Neural crest cell (in vitro differentiated cells): ENCODE results near the gene TMEM39A. TPM values are rescaled to one million over a fixed set of nuclear protein-coding genes. Genes with fewer than 3 reads are reported as not detected.

Experiments used
- DNase-seq: peaks from one replicate; pipeline ENCODE4 v3.0.0; 2021; ENCODE audit warnings: low read depth, mixed read lengths, low spot score
- H3K27ac Mint-ChIP-seq: one replicate; pipeline ENCODE4 v1.8.0; 2021; ENCODE audit warnings: mild to moderate bottlenecking, mixed read lengths; ENCODE audit not compliant: unreplicated experiment
- H3K27me3 Mint-ChIP-seq: 2 replicates; pipeline ENCODE4 v1.8.0; 2021; ENCODE audit warnings: low read depth, mild to moderate bottlenecking, mixed read lengths
- H3K36me3 Mint-ChIP-seq: 2 replicates; pipeline ENCODE4 v1.8.0; 2021; ENCODE audit warnings: low read depth, mild to moderate bottlenecking, mixed read lengths
- H3K4me1 Mint-ChIP-seq: 2 replicates; pipeline ENCODE4 v1.8.0; 2021; ENCODE audit warnings: mixed read lengths
- H3K4me3 Mint-ChIP-seq: one replicate; pipeline ENCODE4 v1.8.0; 2021; ENCODE audit warnings: mild to moderate bottlenecking, mixed read lengths
- H3K9me3 Mint-ChIP-seq: 2 replicates; pipeline ENCODE4 v1.8.0; 2021; ENCODE audit warnings: mixed read lengths
- CTCF ChIP-seq: fragments of 200-600 bp; sonication (generic); conservative IDR thresholded peaks from 2 replicates; pipeline ENCODE4 v1.5.0; 2021; ENCODE audit warnings: antibody characterized with exemption, mild to moderate bottlenecking
- long read RNA-seq: library from polyadenylated mRNA; unstranded; transcript quantifications from one replicate; pipeline ENCODE4 v2.0.0, GENCODE V29; 2020
- total RNA-seq: library from RNA; stranded (reverse); gene quantifications from 2 replicates; pipeline ENCODE4 v1.2.1, GENCODE V29; 2021

The TMEM39A gene
- 36.1 and 43.9 TPM in 2 replicates for total RNA-seq
- long read RNA-seq, full-length matches to known transcripts = 36 of 73 reads
- long read RNA-seq, partial matches to known transcripts = 14 of 73 reads
- long read RNA-seq, other reads (novel, unspliced or antisense) = 23 of 73 reads

GRCh38 chr3:119463171-119464169 lies at the start of gene TMEM39A:
Gene TMEM39A (minus strand): TSS chr3:119463615. CDS start chr3:119462074, 1,541 bp downstream.
- peak within 1 kb of the TSS; percentile 97 for H3K4me3 Mint-ChIP-seq
- TF ChIP-seq CTCF = peak; percentile 20
- no peaks in the 10 kb centered on the region for H3K27me3 Mint-ChIP-seq
- peaks cover 4% of the 10 kb centered on the region for H3K9me3 Mint-ChIP-seq
- peaks cover 12% of the 10 kb centered on the region for H3K36me3 Mint-ChIP-seq
- DNase-seq = peak; percentile 98
- H3K4me1 Mint-ChIP-seq = peaks cover 29% of the 10 kb centered on the region
- H3K27ac Mint-ChIP-seq = peak within 1 kb of the TSS; percentile 98

GRCh38 chr3:119510690-119511089 lies 47.3 kb upstream of the TMEM39A start:
- TF ChIP-seq CTCF = no peak
- H3K27ac Mint-ChIP-seq = no peak overlapping the region
- no peaks in the 10 kb centered on the region for H3K9me3 Mint-ChIP-seq
- H3K4me1 Mint-ChIP-seq = no peaks in the 10 kb centered on the region
- H3K36me3 Mint-ChIP-seq = peaks cover 14% of the 10 kb centered on the region
- H3K4me3 Mint-ChIP-seq = no peak overlapping the region
- DNase-seq = no peak
- H3K27me3 Mint-ChIP-seq = no peaks in the 10 kb centered on the region

- Mint-ChIP-seq H3K36me3 (peaks cover 10% of the 10 kb centered on the region), H3K4me1 (no peaks in the 10 kb centered on the region), H3K27me3 (no peaks in the 10 kb centered on the region), H3K9me3 (no peaks in the 10 kb centered on the region), H3K27ac (no peak overlapping the region), H3K4me3 (no peak overlapping the region)
- no peak for TF ChIP-seq CTCF
- no peak for DNase-seq
Measured at GRCh38 chr3:119508172-119508845, 44.9 kb upstream of the TMEM39A start.

- peaks cover 8% of the 10 kb centered on the region for H3K36me3 Mint-ChIP-seq
- no peak for TF ChIP-seq CTCF
Measured at GRCh38 chr3:119507404-119507803, 44.0 kb upstream of the TMEM39A start.

GRCh38 chr3:119506631-119507030 lies 43.2 kb upstream of the TMEM39A start:
- no peak for TF ChIP-seq CTCF
- Mint-ChIP-seq H3K4me1 (no peaks in the 10 kb centered on the region), H3K27ac (no peak overlapping the region), H3K9me3 (no peaks in the 10 kb centered on the region), H3K27me3 (no peaks in the 10 kb centered on the region), H3K36me3 (peaks cover 8% of the 10 kb centered on the region), H3K4me3 (no peak overlapping the region)
- no peak for DNase-seq

More at GRCh38 chr3:119507404-119507803, 44.0 kb upstream of the TMEM39A start:
- Mint-ChIP-seq H3K27ac (peak overlapping the region; percentile 57), H3K27me3 (no peaks in the 10 kb centered on the region), H3K9me3 (no peaks in the 10 kb centered on the region), H3K4me1 (no peaks in the 10 kb centered on the region), H3K4me3 (no peak overlapping the region)
- DNase-seq = no peak
